ENCODE data around the gene VAMP4. TPM values are rescaled to one million over a fixed set of nuclear protein-coding genes. Genes with fewer than 3 reads are reported as not detected.
A peak's percentile ranks its signal among the peaks of the same experiment; 100 is the strongest.

Gene VAMP4
- total and polyA plus RNA-seq, 2 experiments from 2014 or later: 7.3 to 7.4 TPM

DNA sequence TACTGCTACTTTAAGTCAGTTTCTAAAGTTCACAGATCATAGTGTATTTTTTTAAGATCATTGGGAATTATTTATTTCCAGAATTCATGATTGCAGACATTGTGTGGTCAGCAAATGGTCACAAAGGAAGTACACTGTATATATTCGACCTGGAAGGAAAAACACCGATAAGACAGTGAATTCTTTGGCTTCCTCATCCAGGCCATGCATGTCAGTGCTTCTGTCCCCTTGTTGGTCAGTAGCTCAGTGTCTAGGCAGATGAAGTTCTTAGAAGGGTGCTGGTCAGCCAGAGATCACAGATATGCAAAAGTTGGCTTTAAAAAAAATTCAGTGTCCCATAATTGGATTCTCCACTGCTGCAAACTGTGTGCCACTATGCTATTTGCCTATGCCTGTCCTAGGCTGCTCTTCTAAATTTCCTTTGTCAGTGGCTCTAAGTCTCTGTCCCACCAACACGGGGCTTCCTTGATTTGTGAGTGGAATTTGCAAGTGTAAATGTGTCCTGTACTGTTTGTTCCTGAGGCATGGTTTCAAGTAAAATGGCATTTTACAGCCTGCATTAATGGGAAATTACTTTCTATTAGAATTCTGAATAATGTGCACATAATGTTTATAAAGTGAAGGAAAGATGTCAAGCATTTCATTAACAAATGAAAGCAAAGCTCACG lies 12.0 kb upstream of the VAMP4 start:
- no peak for DNase-seq (ENCODE audit: low spot score)
- no peaks in the 10 kb centered on the region for H3K79me2 ChIP-seq (replicated peaks; ENCODE audit: insufficient read depth)
- peak overlapping the region; percentile 9; the same call in 1 of the 2 replicates for H2AFZ ChIP-seq
- no peak overlapping the region for H3K4me3 Mint-ChIP-seq
- peaks cover 11% of the 10 kb centered on the region for H3K4me1 Mint-ChIP-seq
- peaks cover 20% of the 10 kb centered on the region for H3K36me3 Mint-ChIP-seq (ENCODE audit: low read depth)
- H3K9me3 Mint-ChIP-seq: peaks cover 26% of the 10 kb centered on the region
- H3K27ac ChIP-seq (ENCODE audit: low read depth): peak overlapping the region; percentile 94
- H3K27me3 Mint-ChIP-seq (ENCODE audit: insufficient read depth, low read depth, poor library complexity): peaks cover 8% of the 10 kb centered on the region
- H3K27ac Mint-ChIP-seq: peak overlapping the region; percentile 88; the same call in 1 of the 2 replicates
- ATAC-seq: no peak; the same call in 2 of the 3 replicates
- peaks cover 17% of the 10 kb centered on the region for H3K4me1 ChIP-seq (ENCODE audit: insufficient read depth)
- peaks cover 11% of the 10 kb centered on the region for H3K36me3 ChIP-seq (ENCODE audit: insufficient read depth)
- H3K4me2 ChIP-seq: peak overlapping the region; percentile 49
- H4K20me1 ChIP-seq (replicated peaks; ENCODE audit: insufficient read depth): no peaks in the 10 kb centered on the region
- H3K4me3 ChIP-seq: no peak overlapping the region; the same call in 1 of the 2 replicates
- no peak for TF ChIP-seq EZH2phosphoT487 (IDR thresholded peaks at IDR 0.05; ENCODE audit: unreplicated experiment)
- no peak for TF ChIP-seq CREB1 (CRISPR knock-in tag; IDR thresholded peaks at IDR 0.05; ENCODE audit: low read depth)
- no peak for TF ChIP-seq STAT1 (IDR thresholded peaks at IDR 0.05; ENCODE audit: unreplicated experiment)
- TF ChIP-seq, protein P1, sequence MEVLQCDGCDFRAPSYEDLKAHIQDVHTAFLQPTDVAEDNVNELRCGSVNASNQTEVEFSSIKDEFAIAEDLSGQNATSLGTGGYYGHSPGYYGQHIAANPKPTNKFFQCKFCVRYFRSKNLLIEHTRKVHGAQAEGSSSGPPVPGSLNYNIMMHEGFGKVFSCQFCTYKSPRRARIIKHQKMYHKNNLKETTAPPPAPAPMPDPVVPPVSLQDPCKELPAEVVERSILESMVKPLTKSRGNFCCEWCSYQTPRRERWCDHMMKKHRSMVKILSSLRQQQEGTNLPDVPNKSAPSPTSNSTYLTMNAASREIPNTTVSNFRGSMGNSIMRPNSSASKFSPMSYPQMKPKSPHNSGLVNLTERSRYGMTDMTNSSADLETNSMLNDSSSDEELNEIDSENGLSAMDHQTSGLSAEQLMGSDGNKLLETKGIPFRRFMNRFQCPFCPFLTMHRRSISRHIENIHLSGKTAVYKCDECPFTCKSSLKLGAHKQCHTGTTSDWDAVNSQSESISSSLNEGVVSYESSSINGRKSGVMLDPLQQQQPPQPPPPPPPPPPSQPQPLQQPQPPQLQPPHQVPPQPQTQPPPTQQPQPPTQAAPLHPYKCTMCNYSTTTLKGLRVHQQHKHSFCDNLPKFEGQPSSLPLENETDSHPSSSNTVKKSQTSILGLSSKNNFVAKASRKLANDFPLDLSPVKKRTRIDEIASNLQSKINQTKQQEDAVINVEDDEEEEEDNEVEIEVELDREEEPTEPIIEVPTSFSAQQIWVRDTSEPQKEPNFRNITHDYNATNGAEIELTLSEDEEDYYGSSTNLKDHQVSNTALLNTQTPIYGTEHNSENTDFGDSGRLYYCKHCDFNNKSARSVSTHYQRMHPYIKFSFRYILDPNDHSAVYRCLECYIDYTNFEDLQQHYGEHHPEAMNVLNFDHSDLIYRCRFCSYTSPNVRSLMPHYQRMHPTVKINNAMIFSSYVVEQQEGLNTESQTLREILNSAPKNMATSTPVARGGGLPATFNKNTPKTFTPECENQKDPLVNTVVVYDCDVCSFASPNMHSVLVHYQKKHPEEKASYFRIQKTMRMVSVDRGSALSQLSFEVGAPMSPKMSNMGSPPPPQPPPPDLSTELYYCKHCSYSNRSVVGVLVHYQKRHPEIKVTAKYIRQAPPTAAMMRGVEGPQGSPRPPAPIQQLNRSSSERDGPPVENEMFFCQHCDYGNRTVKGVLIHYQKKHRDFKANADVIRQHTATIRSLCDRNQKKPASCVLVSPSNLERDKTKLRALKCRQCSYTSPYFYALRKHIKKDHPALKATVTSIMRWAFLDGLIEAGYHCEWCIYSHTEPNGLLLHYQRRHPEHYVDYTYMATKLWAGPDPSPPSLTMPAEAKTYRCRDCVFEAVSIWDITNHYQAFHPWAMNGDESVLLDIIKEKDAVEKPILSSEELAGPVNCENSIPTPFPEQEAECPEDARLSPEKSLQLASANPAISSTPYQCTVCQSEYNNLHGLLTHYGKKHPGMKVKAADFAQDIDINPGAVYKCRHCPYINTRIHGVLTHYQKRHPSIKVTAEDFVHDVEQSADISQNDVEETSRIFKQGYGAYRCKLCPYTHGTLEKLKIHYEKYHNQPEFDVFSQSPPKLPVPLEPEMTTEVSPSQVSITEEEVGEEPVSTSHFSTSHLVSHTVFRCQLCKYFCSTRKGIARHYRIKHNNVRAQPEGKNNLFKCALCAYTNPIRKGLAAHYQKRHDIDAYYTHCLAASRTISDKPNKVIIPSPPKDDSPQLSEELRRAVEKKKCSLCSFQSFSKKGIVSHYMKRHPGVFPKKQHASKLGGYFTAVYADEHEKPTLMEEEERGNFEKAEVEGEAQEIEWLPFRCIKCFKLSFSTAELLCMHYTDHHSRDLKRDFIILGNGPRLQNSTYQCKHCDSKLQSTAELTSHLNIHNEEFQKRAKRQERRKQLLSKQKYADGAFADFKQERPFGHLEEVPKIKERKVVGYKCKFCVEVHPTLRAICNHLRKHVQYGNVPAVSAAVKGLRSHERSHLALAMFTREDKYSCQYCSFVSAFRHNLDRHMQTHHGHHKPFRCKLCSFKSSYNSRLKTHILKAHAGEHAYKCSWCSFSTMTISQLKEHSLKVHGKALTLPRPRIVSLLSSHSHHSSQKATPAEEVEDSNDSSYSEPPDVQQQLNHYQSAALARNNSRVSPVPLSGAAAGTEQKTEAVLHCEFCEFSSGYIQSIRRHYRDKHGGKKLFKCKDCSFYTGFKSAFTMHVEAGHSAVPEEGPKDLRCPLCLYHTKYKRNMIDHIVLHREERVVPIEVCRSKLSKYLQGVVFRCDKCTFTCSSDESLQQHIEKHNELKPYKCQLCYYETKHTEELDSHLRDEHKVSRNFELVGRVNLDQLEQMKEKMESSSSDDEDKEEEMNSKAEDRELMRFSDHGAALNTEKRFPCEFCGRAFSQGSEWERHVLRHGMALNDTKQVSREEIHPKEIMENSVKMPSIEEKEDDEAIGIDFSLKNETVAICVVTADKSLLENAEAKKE (CRISPR knock-in tag; IDR thresholded peaks at IDR 0.05): no peak
- TF ChIP-seq ZNF331 (CRISPR knock-in tag; IDR thresholded peaks at IDR 0.05; ENCODE audit: low read depth): no peak
- TF ChIP-seq, protein P2, sequence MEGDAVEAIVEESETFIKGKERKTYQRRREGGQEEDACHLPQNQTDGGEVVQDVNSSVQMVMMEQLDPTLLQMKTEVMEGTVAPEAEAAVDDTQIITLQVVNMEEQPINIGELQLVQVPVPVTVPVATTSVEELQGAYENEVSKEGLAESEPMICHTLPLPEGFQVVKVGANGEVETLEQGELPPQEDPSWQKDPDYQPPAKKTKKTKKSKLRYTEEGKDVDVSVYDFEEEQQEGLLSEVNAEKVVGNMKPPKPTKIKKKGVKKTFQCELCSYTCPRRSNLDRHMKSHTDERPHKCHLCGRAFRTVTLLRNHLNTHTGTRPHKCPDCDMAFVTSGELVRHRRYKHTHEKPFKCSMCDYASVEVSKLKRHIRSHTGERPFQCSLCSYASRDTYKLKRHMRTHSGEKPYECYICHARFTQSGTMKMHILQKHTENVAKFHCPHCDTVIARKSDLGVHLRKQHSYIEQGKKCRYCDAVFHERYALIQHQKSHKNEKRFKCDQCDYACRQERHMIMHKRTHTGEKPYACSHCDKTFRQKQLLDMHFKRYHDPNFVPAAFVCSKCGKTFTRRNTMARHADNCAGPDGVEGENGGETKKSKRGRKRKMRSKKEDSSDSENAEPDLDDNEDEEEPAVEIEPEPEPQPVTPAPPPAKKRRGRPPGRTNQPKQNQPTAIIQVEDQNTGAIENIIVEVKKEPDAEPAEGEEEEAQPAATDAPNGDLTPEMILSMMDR (conservative IDR thresholded peaks at IDR 0.05; ENCODE audit: low read depth in 2 of 2): no peak
- TF ChIP-seq, protein P3, sequence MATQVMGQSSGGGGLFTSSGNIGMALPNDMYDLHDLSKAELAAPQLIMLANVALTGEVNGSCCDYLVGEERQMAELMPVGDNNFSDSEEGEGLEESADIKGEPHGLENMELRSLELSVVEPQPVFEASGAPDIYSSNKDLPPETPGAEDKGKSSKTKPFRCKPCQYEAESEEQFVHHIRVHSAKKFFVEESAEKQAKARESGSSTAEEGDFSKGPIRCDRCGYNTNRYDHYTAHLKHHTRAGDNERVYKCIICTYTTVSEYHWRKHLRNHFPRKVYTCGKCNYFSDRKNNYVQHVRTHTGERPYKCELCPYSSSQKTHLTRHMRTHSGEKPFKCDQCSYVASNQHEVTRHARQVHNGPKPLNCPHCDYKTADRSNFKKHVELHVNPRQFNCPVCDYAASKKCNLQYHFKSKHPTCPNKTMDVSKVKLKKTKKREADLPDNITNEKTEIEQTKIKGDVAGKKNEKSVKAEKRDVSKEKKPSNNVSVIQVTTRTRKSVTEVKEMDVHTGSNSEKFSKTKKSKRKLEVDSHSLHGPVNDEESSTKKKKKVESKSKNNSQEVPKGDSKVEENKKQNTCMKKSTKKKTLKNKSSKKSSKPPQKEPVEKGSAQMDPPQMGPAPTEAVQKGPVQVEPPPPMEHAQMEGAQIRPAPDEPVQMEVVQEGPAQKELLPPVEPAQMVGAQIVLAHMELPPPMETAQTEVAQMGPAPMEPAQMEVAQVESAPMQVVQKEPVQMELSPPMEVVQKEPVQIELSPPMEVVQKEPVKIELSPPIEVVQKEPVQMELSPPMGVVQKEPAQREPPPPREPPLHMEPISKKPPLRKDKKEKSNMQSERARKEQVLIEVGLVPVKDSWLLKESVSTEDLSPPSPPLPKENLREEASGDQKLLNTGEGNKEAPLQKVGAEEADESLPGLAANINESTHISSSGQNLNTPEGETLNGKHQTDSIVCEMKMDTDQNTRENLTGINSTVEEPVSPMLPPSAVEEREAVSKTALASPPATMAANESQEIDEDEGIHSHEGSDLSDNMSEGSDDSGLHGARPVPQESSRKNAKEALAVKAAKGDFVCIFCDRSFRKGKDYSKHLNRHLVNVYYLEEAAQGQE (IDR thresholded peaks at IDR 0.05; ENCODE audit: unreplicated experiment): no peak
- no peak for TF ChIP-seq NANOG (IDR thresholded peaks at IDR 0.05; ENCODE audit: borderline replicate concordance)
- no peak for TF ChIP-seq EZH2 (IDR thresholded peaks at IDR 0.05; ENCODE audit: low read depth, unreplicated experiment)
- no peak for TF ChIP-seq ZNF114 (CRISPR knock-in tag; IDR thresholded peaks at IDR 0.05)
- no peak for TF ChIP-seq JUNB (IDR thresholded peaks at IDR 0.05; ENCODE audit: unreplicated experiment)
- no peak for TF ChIP-seq POLR2AphosphoS5 (IDR thresholded peaks at IDR 0.05; ENCODE audit: low read depth)
- TF ChIP-seq, protein P4, sequence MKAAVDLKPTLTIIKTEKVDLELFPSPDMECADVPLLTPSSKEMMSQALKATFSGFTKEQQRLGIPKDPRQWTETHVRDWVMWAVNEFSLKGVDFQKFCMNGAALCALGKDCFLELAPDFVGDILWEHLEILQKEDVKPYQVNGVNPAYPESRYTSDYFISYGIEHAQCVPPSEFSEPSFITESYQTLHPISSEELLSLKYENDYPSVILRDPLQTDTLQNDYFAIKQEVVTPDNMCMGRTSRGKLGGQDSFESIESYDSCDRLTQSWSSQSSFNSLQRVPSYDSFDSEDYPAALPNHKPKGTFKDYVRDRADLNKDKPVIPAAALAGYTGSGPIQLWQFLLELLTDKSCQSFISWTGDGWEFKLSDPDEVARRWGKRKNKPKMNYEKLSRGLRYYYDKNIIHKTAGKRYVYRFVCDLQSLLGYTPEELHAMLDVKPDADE (IDR thresholded peaks at IDR 0.05): no peak
- H3K27me3 ChIP-seq (ENCODE audit: insufficient read depth): no peaks in the 10 kb centered on the region
- peaks cover 15% of the 10 kb centered on the region for H3K9me2 ChIP-seq (ENCODE audit: insufficient read depth)
- H3F3A ChIP-seq (replicated peaks; ENCODE audit: low read depth): 0 out of 2 replicates have a peak, but pooled peaks cover 3% of the 10 kb centered on the region

Data from GM23338 (cell line).